NT2/D1 (cell line): Measurements from ENCODE around the gene PCED1B.

Experiments
- DNase-seq: peaks from one replicate; pipeline ENCODE4 v3.0.0-alpha.2; 2011; ENCODE audit warnings: low read depth, low spot score
- H3K27me3 ChIP-seq: 2 replicates; pipeline ENCODE4 v1.6.0; 2011; ENCODE audit warnings: mild to moderate bottlenecking; ENCODE audit not compliant: insufficient read length, insufficient read depth
- H3K36me3 ChIP-seq: 2 replicates; pipeline ENCODE4 v1.6.1; 2011; ENCODE audit warnings: mild to moderate bottlenecking, low read length, mixed read lengths; ENCODE audit not compliant: insufficient read depth, insufficient read length
- H3K4me1 ChIP-seq: 2 replicates; pipeline ENCODE4 v1.5.1; 2011; ENCODE audit not compliant: insufficient read depth, insufficient read length
- H3K4me3 ChIP-seq: 2 replicates; pipeline ENCODE4 v1.5.1; 2011; ENCODE audit warnings: low read depth; ENCODE audit not compliant: insufficient read length
- H3K9ac ChIP-seq: 2 replicates; pipeline ENCODE4 v1.6.0; 2011; ENCODE audit warnings: low read depth; ENCODE audit not compliant: insufficient read length
- H3K9me3 ChIP-seq: 2 replicates; pipeline ENCODE4 v1.5.1; 2011; ENCODE audit warnings: mild to moderate bottlenecking, low read length; ENCODE audit not compliant: insufficient read depth
- SUZ12 ChIP-seq: IDR thresholded peaks from 2 replicates; pipeline ENCODE4 v1.6.1; 2011; ENCODE audit not compliant: insufficient read length, insufficient read depth; ENCODE audit errors: extremely low read depth
- YY1 ChIP-seq: IDR thresholded peaks from 2 replicates; pipeline ENCODE4 v1.6.1; 2011; ENCODE audit not compliant: insufficient read length, insufficient read depth
- ZNF274 ChIP-seq: IDR thresholded peaks from 2 replicates; pipeline ENCODE4 v1.6.1; 2011; ENCODE audit warnings: mild to moderate bottlenecking, low read depth, low read length

PCED1B gene

DNA sequence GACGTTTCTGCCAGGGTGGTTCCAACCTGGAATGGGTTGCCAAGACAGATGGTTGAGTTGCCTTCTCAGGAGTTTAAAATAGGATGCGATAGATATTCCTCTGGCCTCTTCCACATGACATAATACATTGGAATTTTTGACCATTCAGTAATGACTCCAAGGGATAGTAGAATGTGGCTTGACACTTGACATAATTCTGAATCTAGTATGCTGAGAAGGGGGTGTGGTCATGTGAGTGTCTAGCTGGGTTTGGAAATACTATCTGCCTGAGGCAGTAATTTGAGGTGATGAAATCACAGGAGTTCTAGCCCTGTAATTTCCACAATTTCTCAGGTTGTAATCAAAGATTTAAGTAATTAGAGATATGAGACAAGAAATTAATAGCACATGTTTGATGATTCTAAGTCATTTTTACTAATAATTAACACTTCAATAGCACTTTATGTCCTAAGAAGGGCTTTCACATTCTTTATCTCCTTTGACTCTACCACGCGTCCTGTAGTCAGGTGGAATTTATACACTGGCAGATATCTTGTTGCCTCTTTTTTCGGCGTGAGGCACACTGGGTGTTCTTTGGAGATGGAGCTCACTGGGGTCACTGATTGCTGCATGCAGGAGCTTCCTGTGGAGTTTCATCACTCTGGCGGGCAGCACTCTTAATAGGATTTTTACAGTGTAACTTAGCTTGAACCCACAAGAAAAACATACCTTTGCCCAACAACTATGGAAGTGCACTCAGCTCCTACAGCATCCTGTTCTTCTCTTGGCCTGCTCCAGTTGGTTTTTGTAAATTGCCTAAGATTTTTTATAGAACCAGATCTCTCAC is 3.6 kb downstream of the PCED1B start:
- Histone ChIP-seq H3K4me1 (peaks cover 2% of the 10 kb centered on the region), H3K4me3 (no peak overlapping the region)
- DNase-seq: no peak

DNA sequence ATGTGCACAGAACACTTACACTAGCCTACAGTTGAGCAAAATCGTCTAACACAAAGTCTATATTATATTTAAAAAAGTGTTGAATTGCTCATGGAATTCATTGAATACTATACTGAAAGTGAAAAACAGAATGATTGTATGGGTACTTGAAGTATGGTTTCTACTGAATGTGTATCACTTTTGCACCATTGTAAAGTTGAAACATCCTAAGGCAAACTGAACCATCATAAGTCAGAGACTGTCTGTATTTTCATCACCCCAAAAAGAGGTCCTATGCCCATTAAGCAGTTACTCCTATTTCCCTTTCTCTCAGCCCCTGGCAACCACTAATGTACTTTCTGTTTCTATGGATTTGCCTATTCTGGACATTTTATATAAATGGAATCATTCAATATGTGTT is 4.8 kb downstream of the PCED1B start:
- no peak overlapping the region for H3K9ac ChIP-seq
- TF ChIP-seq SUZ12: no peak
- TF ChIP-seq YY1: no peak
- TF ChIP-seq ZNF274: no peak
- peaks cover 2% of the 10 kb centered on the region for H3K4me1 ChIP-seq
- DNase-seq: no peak
- H3K36me3 ChIP-seq: no peaks in the 10 kb centered on the region
- H3K27me3 ChIP-seq: peaks cover 11% of the 10 kb centered on the region
- H3K4me3 ChIP-seq: no peak overlapping the region
- no peaks in the 10 kb centered on the region for H3K9me3 ChIP-seq

More for the DNA sequence above, 3.6 kb downstream of the PCED1B start:
- Histone ChIP-seq H3K27me3 (peaks cover 23% of the 10 kb centered on the region), H3K9me3 (no peaks in the 10 kb centered on the region), H3K36me3 (no peaks in the 10 kb centered on the region), H3K9ac (no peak overlapping the region)
- TF ChIP-seq SUZ12: no peak
- no peak for TF ChIP-seq ZNF274
- TF ChIP-seq YY1: no peak

DNA sequence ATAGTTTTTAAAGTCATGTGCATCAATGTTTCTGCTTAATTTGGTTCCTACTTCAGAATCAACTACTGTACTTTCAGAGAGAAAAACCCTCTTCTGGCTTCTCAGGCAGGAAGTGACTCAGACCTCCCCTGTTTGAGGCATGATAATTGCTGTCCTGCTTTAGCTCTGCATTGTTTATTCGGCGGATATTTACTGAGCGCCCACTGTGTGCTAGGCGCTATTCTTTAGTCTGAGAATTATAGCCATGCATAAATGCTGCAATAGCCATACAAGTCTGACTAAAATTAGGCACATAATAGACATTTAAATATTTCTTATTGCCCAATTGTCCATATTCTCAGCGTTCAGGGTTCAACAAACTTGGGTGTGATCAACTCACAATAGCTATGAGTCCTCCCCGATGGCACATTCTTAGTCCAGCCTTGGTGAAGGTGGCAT is 6.4 kb downstream of the PCED1B start:
- H3K9ac ChIP-seq: no peak overlapping the region
- H3K9me3 ChIP-seq: no peaks in the 10 kb centered on the region
- H3K27me3 ChIP-seq: no peaks in the 10 kb centered on the region
- H3K36me3 ChIP-seq: no peaks in the 10 kb centered on the region
- DNase-seq: no peak
- no peaks in the 10 kb centered on the region for H3K4me1 ChIP-seq
- TF ChIP-seq YY1 (no peak), SUZ12 (no peak), ZNF274 (no peak)
- no peak overlapping the region for H3K4me3 ChIP-seq

DNA sequence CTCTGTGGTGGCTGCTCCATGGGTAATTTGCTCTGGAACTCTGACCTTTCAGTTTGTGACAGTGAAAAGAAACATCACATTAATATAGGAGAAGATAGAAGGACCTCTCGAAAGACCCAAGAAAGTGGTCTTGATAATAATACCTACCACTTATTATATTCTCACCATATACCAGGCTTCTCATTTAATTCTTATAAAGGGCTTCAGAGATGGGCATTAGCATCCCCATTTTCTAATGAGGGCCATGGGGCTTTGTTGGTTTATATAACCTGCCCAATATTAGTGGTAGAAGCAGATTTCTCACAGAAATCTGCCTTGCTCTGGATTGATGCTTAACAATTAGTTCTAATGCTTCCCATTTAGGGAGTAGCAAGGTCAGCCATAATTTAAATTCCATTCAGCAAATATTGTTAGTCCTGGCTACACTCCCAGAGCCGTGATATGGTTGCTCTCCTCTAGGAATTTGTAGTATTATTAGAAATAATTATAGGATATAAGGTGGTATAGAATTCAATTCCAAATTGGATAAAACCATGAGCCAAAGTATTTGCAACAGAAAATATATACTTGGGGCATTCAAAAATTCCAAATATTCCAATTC is 7.8 kb downstream of the PCED1B start:
- Histone ChIP-seq H3K4me3 (no peak overlapping the region), H3K9me3 (no peaks in the 10 kb centered on the region), H3K9ac (no peak overlapping the region), H3K27me3 (no peaks in the 10 kb centered on the region), H3K36me3 (no peaks in the 10 kb centered on the region), H3K4me1 (no peaks in the 10 kb centered on the region)
- TF ChIP-seq ZNF274 (no peak), SUZ12 (no peak), YY1 (no peak)
- no peak for DNase-seq

DNA sequence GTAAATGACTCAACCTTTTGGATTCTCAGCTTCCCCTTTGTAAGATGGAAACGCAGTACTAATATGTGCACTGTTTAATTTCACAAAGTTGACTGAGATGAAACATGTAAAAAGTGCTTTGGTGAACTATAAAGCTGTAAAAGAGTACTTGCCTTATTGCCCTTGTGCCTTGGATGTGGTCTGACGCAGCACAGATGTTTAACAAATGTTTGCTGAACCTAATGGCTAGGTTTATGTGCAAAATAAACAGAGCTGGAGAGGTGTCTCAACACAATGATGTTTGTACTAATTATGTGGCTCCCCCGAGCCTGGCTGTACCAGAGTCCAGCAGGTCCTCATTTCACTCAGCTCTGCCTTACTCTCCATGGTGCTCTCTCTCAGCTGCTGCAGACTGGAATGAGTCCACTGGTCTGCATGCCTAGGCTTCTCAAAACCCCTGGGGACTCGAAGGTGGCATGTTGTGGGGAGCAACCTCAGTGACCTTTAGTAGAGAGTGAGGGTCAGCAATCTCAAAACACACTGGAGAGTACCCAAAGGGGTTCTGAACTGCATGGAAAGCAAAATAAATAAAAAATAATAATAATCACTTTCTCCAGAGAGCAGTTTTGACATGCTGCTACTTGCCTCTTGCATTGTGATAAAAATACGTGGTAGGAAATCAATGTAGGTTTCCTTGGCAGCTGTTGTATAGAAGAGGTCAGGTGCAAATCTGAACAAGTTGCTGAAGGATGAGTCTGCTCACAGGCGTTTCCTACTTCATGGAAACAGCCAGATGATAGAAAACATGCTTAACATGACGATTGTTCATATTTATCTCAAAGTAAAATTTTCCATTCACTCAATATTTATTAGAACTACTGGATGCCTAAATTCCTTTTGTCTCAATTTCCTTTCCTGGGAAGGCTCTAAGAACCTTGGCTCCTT is 8.9 kb downstream of the PCED1B start:
- DNase-seq: no peak
- TF ChIP-seq SUZ12 (no peak), ZNF274 (no peak)
- H3K36me3 ChIP-seq: no peaks in the 10 kb centered on the region
- no peaks in the 10 kb centered on the region for H3K4me1 ChIP-seq
- no peaks in the 10 kb centered on the region for H3K27me3 ChIP-seq
- H3K9ac ChIP-seq: no peak overlapping the region
- no peak overlapping the region for H3K4me3 ChIP-seq
- no peaks in the 10 kb centered on the region for H3K9me3 ChIP-seq

DNA sequence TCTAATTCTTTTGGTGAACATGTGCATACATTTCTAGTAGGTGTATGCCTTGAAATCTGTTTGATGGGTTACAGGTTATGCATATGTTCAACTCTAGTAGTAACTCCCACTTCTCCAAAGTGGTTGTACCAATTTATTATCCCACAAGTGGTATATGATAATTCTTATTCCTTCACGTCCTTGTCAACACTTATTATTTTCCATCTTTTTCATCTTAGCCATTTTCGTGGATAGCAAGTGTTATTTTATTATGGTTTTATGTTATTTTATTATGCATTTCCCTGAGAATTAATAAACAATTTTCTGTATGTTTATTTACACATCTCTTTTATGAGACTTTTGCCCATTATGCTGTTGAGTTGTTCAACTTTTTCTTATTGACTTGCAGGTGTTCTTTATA is 11.6 kb downstream of the PCED1B start:
- H3K27me3 ChIP-seq: no peaks in the 10 kb centered on the region
- DNase-seq: no peak
- no peak overlapping the region for H3K4me3 ChIP-seq
- H3K4me1 ChIP-seq: no peaks in the 10 kb centered on the region
- no peaks in the 10 kb centered on the region for H3K9me3 ChIP-seq
- TF ChIP-seq SUZ12 (no peak), ZNF274 (no peak), YY1 (no peak)
- no peaks in the 10 kb centered on the region for H3K36me3 ChIP-seq
- H3K9ac ChIP-seq: no peak overlapping the region

DNA sequence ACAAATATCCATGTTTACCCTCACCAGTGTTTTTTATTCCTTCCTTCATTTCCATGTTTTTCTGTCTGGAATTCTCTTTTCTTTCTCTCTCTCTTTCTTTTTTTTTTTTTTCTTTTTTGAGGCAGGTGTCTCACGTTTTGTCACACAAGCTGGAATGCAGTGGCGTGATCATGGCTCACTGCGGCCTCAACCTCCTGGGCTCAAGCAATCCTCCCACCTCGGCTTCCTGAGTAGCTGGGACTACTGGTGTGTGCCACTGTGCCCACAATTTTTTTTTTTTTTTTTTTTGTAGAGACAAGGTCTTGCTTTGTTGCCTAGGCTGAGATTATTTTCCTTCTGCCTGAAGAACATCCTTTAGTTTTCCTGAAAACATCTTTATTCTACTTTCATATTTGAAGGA is 15.4 kb downstream of the PCED1B start:
- H3K4me1 ChIP-seq: peaks cover 1% of the 10 kb centered on the region
- TF ChIP-seq YY1 (no peak), SUZ12 (no peak), ZNF274 (no peak)
- no peaks in the 10 kb centered on the region for H3K9me3 ChIP-seq
- no peaks in the 10 kb centered on the region for H3K36me3 ChIP-seq
- no peak overlapping the region for H3K9ac ChIP-seq
- DNase-seq: no peak
- H3K27me3 ChIP-seq: no peaks in the 10 kb centered on the region
- no peak overlapping the region for H3K4me3 ChIP-seq
